GM10266 (cell line): Measurements from ENCODE around the gene PLBD2.

Experiments
- DNase-seq: peaks from one replicate; pipeline ENCODE4 v3.0.0; 2012; ENCODE audit errors: extremely low spot score
- TF ChIP-seq, protein P1 (sequence below): IDR thresholded peaks from 2 replicates; pipeline ENCODE4 v1.5.1; 2012; ENCODE audit warnings: mild to moderate bottlenecking, low read depth; ENCODE audit not compliant: control insufficient read depth, insufficient read depth; ENCODE audit errors: missing control alignments

Gene PLBD2

DNA sequence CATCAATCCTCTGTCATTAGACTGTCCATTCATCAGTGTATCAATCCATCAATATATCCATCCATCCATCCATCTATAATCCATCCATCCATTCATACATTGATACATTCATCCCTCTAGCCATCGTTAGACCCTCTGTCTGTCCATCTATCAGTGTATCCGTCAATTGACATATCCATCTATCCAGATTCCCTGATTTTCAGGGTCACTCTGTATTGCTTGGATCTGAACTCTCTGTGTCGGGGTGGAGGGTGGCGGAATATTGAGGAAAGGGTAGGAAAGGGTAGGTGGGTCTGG lies 80.9 kb downstream of the PLBD2 start:
- TF ChIP-seq, protein P1, sequence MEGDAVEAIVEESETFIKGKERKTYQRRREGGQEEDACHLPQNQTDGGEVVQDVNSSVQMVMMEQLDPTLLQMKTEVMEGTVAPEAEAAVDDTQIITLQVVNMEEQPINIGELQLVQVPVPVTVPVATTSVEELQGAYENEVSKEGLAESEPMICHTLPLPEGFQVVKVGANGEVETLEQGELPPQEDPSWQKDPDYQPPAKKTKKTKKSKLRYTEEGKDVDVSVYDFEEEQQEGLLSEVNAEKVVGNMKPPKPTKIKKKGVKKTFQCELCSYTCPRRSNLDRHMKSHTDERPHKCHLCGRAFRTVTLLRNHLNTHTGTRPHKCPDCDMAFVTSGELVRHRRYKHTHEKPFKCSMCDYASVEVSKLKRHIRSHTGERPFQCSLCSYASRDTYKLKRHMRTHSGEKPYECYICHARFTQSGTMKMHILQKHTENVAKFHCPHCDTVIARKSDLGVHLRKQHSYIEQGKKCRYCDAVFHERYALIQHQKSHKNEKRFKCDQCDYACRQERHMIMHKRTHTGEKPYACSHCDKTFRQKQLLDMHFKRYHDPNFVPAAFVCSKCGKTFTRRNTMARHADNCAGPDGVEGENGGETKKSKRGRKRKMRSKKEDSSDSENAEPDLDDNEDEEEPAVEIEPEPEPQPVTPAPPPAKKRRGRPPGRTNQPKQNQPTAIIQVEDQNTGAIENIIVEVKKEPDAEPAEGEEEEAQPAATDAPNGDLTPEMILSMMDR = no peak
- no peak for DNase-seq

DNA sequence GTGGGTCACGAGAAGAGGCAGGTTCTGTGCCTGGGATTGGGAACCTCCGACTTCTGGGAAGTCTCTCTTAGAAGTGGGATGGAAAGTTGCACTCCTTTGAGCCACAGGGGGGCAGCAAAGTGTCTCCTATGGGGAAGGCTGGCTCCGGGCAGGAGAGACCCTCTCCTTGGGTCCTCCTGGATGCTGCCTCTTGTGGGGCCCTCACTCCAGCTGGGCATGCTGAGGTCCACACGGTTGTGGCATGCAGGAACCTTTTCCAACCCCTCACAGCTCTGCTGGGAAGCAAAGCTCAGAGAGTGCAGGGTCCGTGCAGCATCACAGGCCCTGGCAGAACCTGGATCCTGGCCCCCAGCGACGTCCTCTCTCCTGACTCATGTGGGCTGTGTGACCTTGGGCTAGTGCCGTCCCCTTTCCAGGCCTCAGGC lies 81.2 kb downstream of the PLBD2 start:
- TF ChIP-seq, protein P1 = peak; percentile 56
- peak; percentile 54 for DNase-seq

DNA sequence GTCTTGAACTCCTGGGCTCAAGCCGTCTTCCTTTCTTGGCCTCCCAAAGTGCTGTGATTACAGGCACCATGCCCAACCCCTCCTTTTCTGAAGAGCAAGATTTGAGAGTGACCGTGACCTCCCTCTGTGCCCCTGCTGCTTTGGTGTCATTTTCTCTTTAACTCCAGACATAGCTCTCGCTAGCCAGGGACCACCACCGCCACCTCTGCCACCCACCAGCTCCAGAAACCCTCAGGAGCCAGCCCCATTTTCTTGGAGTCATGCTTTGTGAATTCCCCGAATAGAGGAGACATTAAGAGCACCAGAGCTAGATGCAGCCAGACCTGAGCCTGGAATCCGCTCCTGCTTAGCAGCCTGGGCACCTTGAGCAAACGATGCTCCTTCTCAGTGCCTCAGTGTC lies 81.9 kb downstream of the PLBD2 start:
- TF ChIP-seq, protein P1 = no peak
- no peak for DNase-seq
